H1 (cell line): ENCODE results near the gene MLC1.

ENCODE experiments used
- EZH2 ChIP-seq: fragments of 200-600 bp; sonication (generic); IDR thresholded peaks from 2 replicates; pipeline ENCODE4 v1.7.1; 2012; ENCODE audit warnings: low read depth, mild to moderate bottlenecking, moderate library complexity, low read length, inconsistent platforms; ENCODE audit not compliant: severe bottlenecking
- POLR2AphosphoS5 ChIP-seq: IDR thresholded peaks from 2 replicates; pipeline ENCODE4 v1.6.1; 2011; ENCODE audit warnings: low read depth, low read length

- no peak for TF ChIP-seq EZH2
- TF ChIP-seq POLR2AphosphoS5, result no peak
Measured at GRCh38 chr22:50104141-50104544, 18.9 kb upstream of the MLC1 start.
